Measurements from ENCODE around the gene CENPU. TPM values are rescaled to one million over a fixed set of nuclear protein-coding genes. Genes with fewer than 3 reads are reported as not detected.
"Not testable (repeated sequence)": the region's sequence is repeated elsewhere in the genome, so short reads cannot be mapped to it uniquely, and the experiment has no call there.

CENPU gene
- polyA plus RNA-seq, 4 donors: 1.6 to 17.2 (median 6.9) TPM

DNA sequence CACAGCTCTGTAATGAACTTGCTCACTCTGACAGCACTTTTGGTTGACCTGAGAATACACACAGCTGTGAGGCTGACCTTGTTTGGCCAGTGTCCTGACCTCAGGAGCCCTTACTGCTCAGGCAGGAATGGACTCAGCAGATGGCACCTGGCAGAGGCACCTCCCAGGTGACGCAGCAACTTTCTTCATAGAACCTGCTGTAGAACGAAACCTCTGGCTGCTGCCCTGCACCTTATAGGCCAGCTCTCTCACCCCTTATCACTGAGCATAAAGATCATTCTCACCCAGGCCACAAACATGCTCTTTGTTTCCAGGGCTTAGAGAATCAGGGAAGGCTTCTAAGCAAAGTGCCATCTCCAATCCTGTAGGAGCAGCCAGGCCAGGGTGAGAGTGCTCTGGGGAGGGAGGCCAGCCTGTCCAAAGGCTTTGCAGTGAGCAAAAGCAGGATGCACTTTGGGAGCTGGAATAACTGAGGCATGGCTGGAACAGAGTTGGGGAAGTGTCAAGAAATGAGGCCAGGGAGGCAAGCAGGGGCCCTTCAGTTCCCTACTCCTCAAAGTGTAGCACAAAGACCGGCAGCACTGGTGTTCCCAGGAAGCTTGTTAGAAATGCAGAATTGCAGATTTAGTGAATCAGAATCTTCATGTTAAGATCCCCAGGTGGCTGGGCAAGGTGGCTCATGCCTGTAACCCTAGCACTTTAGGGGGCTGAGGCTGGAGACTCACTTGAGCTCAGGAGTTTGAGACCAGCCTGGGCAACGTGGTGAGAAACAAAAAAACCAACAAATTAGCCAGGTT, 13.3 kb upstream of the CENPU start:
- Histone ChIP-seq H3K36me3 (ENCODE audit: control insufficient read depth in 3 of 3, insufficient read depth in 2 of 3, low read depth in 1 of 3, low read length in 3 of 3) (no peaks in the 10 kb centered on the region), H3K4me3 (ENCODE audit: low read depth in 1 of 3, low read length in 3 of 3) (no peak overlapping the region), H3K4me1 (ENCODE audit: control insufficient read depth in 3 of 3, insufficient read depth in 2 of 3, low read depth in 1 of 3, low read length in 2 of 3) (peaks cover 0 to 10% (median 0%) of the 10 kb centered on the region in 3 donors), H3K27me3 (ENCODE audit: control insufficient read depth in 3 of 3, insufficient read depth in 3 of 3, low read length in 3 of 3) (no peaks in the 10 kb centered on the region), H3K9me3 (ENCODE audit: control insufficient read depth in 2 of 2, insufficient read depth in 1 of 2, low read depth in 1 of 2, low read length in 1 of 2) (peaks cover 0 to 3% of the 10 kb centered on the region in 2 donors), H3K27ac (ENCODE audit: low read depth in 1 of 3, low read length in 2 of 3) (peak overlapping the region in 2 of 3 donors; percentile 36 to 62)
- DNase-seq (peak; percentile 71 to 89), FAIRE-seq (no peak)
- WGBS, 3 donors: 33 to 70% (median 47%) methylated on average over 4 of the region's 4 CpGs

DNA sequence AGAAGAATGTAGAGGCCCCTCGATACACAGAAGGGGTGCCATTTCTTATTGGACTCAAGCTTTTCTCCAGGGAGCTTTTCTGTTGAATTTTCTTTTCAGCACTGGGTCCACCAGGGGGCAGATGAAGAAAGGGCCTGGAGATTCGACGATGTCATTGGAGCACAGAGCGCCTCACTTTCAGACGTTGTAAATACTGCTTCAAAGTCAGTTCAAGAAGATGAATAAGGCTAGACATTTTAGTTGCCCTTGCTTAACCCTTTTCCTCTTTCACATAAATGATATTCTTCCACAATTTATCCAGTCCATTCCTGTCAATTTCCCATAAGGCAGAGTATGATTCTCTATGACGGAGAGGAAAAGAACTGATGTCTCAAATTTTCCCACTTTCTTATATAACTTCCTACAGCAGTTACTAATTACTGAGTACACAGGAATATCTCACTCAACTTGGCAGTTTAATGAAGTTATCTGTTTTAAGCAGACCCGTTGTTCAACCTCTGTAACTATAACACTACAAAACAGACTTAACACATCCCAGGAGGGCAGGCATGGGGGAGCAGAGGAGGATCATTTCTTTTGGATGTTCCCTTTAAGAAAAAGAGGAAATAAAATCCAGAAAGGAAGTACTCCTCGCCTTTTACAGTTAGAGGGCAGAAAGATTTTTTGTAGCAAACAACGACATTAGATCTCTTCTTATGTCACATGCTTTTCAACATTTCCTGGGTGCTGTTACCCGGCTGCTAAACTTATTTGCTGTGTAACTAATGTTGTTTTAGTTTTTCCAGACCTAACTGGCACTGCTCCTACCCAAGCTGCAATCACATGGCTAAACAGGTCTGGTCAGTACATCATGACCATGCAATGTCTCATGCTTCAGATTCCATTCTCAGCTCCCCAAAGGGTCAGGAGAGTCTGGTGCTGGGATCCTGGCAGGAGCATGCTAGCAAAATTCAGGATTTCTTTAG, 12.2 kb upstream of the CENPU start:
- no peaks in the 10 kb centered on the region for H3K27me3 ChIP-seq (ENCODE audit: control insufficient read depth in 3 of 3, insufficient read depth in 3 of 3, low read length in 3 of 3)
- H3K36me3 ChIP-seq (ENCODE audit: control insufficient read depth in 3 of 3, insufficient read depth in 2 of 3, low read depth in 1 of 3, low read length in 3 of 3): no peaks in the 10 kb centered on the region
- peaks cover 0 to 6% of the 10 kb centered on the region in 2 donors for H3K9me3 ChIP-seq (ENCODE audit: control insufficient read depth in 2 of 2, insufficient read depth in 1 of 2, low read depth in 1 of 2, low read length in 1 of 2)
- WGBS, 3 donors: 9 to 16% (median 12%) methylated on average over 10 of the region's 10 CpGs
- FAIRE-seq: no peak
- peak overlapping the region in 1 of 3 donors; percentile 3 for H3K27ac ChIP-seq (ENCODE audit: low read depth in 1 of 3, low read length in 2 of 3)
- no peak overlapping the region for H3K4me3 ChIP-seq (ENCODE audit: low read depth in 1 of 3, low read length in 3 of 3)
- H3K4me1 ChIP-seq (ENCODE audit: control insufficient read depth in 3 of 3, insufficient read depth in 2 of 3, low read depth in 1 of 3, low read length in 2 of 3): peaks cover 0 to 10% (median 0%) of the 10 kb centered on the region in 3 donors
- peak; percentile 77 to 81 for DNase-seq

DNA sequence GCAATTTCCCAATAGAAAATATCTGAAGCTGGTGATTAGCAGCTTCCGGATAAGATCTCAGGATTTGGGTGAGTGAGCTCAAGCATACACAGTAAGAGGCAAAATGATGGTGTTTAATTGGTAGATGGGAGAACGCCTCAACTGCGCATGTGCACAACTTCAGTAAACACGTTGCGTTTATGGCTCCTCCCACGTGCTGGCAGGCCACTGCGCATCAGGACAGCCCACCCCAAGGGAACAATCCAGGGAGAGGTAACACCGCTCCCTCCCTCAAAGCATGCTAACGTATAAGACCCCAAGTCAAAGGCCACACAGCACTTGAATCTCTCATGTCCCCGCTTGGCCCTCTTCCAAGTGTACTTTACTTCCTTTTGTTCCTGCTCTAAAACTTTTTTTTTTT, 10.3 kb upstream of the CENPU start:
- FAIRE-seq (no peak), DNase-seq (no peak)
- no peak overlapping the region for H3K4me3 ChIP-seq (ENCODE audit: low read depth in 1 of 3, low read length in 3 of 3)
- 91 to 97% (median 92%) methylated on average over 10 of the region's 10 CpGs for WGBS, 3 donors
- peaks cover 0 to 11% of the 10 kb centered on the region in 2 donors for H3K9me3 ChIP-seq (ENCODE audit: control insufficient read depth in 2 of 2, insufficient read depth in 1 of 2, low read depth in 1 of 2, low read length in 1 of 2)
- H3K4me1 ChIP-seq (ENCODE audit: control insufficient read depth in 3 of 3, insufficient read depth in 2 of 3, low read depth in 1 of 3, low read length in 2 of 3): peaks cover 0 to 10% (median 0%) of the 10 kb centered on the region in 3 donors
- H3K27ac ChIP-seq (ENCODE audit: low read depth in 1 of 3, low read length in 2 of 3): no peak overlapping the region
- no peaks in the 10 kb centered on the region for H3K27me3 ChIP-seq (ENCODE audit: control insufficient read depth in 3 of 3, insufficient read depth in 3 of 3, low read length in 3 of 3)
- no peaks in the 10 kb centered on the region for H3K36me3 ChIP-seq (ENCODE audit: control insufficient read depth in 3 of 3, insufficient read depth in 2 of 3, low read depth in 1 of 3, low read length in 3 of 3)

DNA sequence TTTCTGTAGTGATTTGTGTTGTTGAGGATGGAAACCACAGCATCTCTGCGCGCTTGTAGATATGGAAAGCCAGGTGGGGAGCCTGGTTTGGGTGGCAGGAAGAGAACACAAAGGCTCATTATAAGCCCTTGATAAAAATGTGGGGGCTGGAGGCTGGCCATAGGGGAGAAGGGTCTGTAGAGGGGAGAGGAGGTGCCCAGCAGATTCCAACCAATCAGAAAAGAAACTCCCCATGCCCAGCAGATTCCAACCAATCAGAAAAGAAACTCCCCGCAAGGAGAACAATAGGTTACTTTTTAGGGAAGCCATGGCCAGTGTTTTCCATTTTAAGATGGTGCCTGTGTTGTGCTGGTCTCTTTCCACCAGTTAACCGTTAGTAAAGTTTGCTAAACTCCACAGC, 9.8 kb upstream of the CENPU start:
- WGBS, 3 donors: 93 to 95% (median 93%) methylated on average over 4 of the region's 4 CpGs
- no peaks in the 10 kb centered on the region for H3K36me3 ChIP-seq (ENCODE audit: control insufficient read depth in 3 of 3, insufficient read depth in 2 of 3, low read depth in 1 of 3, low read length in 3 of 3)
- H3K4me3 ChIP-seq (ENCODE audit: low read depth in 1 of 3, low read length in 3 of 3): no peak overlapping the region
- peaks cover 0 to 10% (median 0%) of the 10 kb centered on the region in 3 donors for H3K4me1 ChIP-seq (ENCODE audit: control insufficient read depth in 3 of 3, insufficient read depth in 2 of 3, low read depth in 1 of 3, low read length in 2 of 3)
- no peak overlapping the region for H3K27ac ChIP-seq (ENCODE audit: low read depth in 1 of 3, low read length in 2 of 3)
- FAIRE-seq (no peak), DNase-seq (no peak)
- H3K27me3 ChIP-seq (ENCODE audit: control insufficient read depth in 3 of 3, insufficient read depth in 3 of 3, low read length in 3 of 3): no peaks in the 10 kb centered on the region
- peaks cover 0 to 11% of the 10 kb centered on the region in 2 donors for H3K9me3 ChIP-seq (ENCODE audit: control insufficient read depth in 2 of 2, insufficient read depth in 1 of 2, low read depth in 1 of 2, low read length in 1 of 2)

DNA sequence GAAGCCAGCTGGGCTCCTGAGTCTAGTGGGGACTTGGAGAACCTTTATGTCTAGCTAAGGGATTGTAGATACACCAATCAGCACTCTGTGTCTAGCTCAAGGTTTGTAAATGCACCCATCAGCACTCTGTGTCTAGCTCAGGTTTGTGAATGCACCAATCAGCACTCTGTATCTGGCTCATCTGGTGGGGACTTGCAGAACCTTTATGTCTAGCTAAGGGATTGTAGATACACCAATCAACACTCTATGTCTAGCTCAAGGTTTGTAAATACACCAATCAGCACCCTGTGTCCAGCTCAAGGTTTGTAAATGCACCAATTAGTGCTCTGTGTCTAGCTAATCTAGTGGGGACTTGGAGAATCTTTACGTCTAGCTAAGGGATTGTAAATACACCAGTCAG, 7.8 kb upstream of the CENPU start:
- H3K27me3 ChIP-seq (ENCODE audit: control insufficient read depth in 3 of 3, insufficient read depth in 3 of 3, low read length in 3 of 3); H3K27ac ChIP-seq (ENCODE audit: low read depth in 1 of 3, low read length in 2 of 3); DNase-seq; FAIRE-seq; H3K4me1 ChIP-seq (ENCODE audit: control insufficient read depth in 3 of 3, insufficient read depth in 2 of 3, low read depth in 1 of 3, low read length in 2 of 3); H3K36me3 ChIP-seq (ENCODE audit: control insufficient read depth in 3 of 3, insufficient read depth in 2 of 3, low read depth in 1 of 3, low read length in 3 of 3); H3K4me3 ChIP-seq (ENCODE audit: low read depth in 1 of 3, low read length in 3 of 3): not testable (repeated sequence)
- H3K9me3 ChIP-seq (ENCODE audit: control insufficient read depth in 2 of 2, insufficient read depth in 1 of 2, low read depth in 1 of 2, low read length in 1 of 2): peaks cover 0 to 11% of the 10 kb centered on the region in 2 donors
- 80 to 93% (median 82%) methylated on average over 1 of the region's 1 CpG for WGBS, 3 donors

DNA sequence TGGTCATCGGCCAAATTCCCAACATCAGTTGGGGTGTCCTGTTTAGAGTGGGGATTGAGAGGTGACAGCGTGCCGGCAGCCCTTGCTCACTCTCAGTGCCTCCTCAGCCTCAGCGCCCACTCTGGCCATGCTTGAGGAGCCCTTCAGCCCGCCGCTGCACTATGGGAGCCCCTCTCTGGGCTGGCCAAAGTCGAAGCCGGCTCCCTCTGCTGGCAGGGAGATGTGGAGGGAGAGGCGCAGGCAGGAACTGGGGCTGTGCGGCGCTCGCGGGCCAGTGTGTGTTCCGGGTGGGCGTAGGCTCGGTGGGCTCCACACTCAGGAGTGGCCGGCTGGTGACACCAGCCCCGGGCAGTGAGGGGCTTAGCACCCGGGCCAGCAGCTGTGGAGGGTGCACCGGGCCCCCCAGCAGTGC, 7.1 kb upstream of the CENPU start:
- H3K36me3 ChIP-seq (ENCODE audit: control insufficient read depth in 3 of 3, insufficient read depth in 2 of 3, low read depth in 1 of 3, low read length in 3 of 3): no peaks in the 10 kb centered on the region
- no peak overlapping the region for H3K27ac ChIP-seq (ENCODE audit: low read depth in 1 of 3, low read length in 2 of 3)
- FAIRE-seq (no peak), DNase-seq (no peak)
- no peaks in the 10 kb centered on the region for H3K27me3 ChIP-seq (ENCODE audit: control insufficient read depth in 3 of 3, insufficient read depth in 3 of 3, low read length in 3 of 3)
- peaks cover 0 to 11% of the 10 kb centered on the region in 2 donors for H3K9me3 ChIP-seq (ENCODE audit: control insufficient read depth in 2 of 2, insufficient read depth in 1 of 2, low read depth in 1 of 2, low read length in 1 of 2)
- WGBS, 3 donors: 94 to 98% (median 96%) methylated on average over 18 to 20 of the region's 20 CpGs
- H3K4me1 ChIP-seq (ENCODE audit: control insufficient read depth in 3 of 3, insufficient read depth in 2 of 3, low read depth in 1 of 3, low read length in 2 of 3): no peaks in the 10 kb centered on the region
- no peak overlapping the region for H3K4me3 ChIP-seq (ENCODE audit: low read depth in 1 of 3, low read length in 3 of 3)

DNA sequence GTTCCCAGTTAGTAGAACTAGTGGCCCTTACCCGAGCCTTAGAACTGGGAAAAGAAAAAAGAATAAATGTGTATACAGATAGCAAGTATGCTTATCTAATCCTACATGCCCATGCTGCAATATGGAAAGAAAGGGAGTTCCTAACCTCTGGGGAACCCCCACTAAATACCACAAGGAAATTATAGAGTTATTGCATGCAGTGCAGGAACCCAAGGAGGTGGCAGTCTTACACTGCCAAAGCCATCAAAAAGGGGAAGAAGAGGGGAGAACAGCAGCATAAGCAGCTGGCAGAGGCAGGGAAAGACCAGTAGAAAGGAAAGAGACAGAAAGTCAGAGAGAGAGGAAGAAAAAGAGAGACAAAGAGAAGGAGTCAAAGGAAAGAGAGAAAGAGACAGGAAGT, 5.7 kb upstream of the CENPU start:
- H3K4me1 ChIP-seq (ENCODE audit: control insufficient read depth in 3 of 3, insufficient read depth in 2 of 3, low read depth in 1 of 3, low read length in 2 of 3); H3K4me3 ChIP-seq (ENCODE audit: low read depth in 1 of 3, low read length in 3 of 3); H3K27me3 ChIP-seq (ENCODE audit: control insufficient read depth in 3 of 3, insufficient read depth in 3 of 3, low read length in 3 of 3); DNase-seq; FAIRE-seq; H3K27ac ChIP-seq (ENCODE audit: low read depth in 1 of 3, low read length in 2 of 3); H3K36me3 ChIP-seq (ENCODE audit: control insufficient read depth in 3 of 3, insufficient read depth in 2 of 3, low read depth in 1 of 3, low read length in 3 of 3): not testable (repeated sequence)
- 58 to 65% (median 60%) methylated on average over 1 of the region's 1 CpG for WGBS, 3 donors
- H3K9me3 ChIP-seq (ENCODE audit: control insufficient read depth in 2 of 2, insufficient read depth in 1 of 2, low read depth in 1 of 2, low read length in 1 of 2): peaks cover 0 to 11% of the 10 kb centered on the region in 2 donors

DNA sequence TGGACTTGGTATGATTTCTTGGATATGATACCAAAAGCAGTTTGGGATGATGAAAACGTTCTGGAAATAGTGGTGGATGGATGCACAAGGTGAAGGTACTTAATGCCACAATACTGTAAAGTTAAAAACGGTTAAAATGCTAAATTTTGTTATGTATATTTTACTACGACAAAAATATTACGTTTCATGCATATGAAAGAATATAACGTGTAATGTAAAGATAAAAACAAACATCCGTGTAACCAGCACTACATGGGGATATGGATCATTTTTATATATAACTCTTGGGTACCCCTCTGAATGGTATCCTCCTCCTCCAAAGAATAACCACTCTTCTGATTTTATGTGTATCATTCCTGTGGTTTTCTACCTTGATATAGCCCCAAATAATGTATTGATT, 862 bp upstream of the CENPU start:
- H3K4me3 ChIP-seq (ENCODE audit: low read depth in 1 of 3, low read length in 3 of 3): peak overlapping the region in 1 of 3 donors; percentile 41

More for the DNA sequence above, 862 bp upstream of the CENPU start:
- Histone ChIP-seq H3K27ac (ENCODE audit: low read depth in 1 of 3, low read length in 2 of 3) (peak overlapping the region in 1 of 3 donors; percentile 40), H3K4me1 (ENCODE audit: control insufficient read depth in 3 of 3, insufficient read depth in 2 of 3, low read depth in 1 of 3, low read length in 2 of 3) (peaks cover 0 to 3% (median 0%) of the 10 kb centered on the region in 3 donors), H3K36me3 (ENCODE audit: control insufficient read depth in 3 of 3, insufficient read depth in 2 of 3, low read depth in 1 of 3, low read length in 3 of 3) (peaks cover 0 to 5% (median 0%) of the 10 kb centered on the region in 3 donors), H3K27me3 (ENCODE audit: control insufficient read depth in 3 of 3, insufficient read depth in 3 of 3, low read length in 3 of 3) (no peaks in the 10 kb centered on the region), H3K9me3 (ENCODE audit: control insufficient read depth in 2 of 2, insufficient read depth in 1 of 2, low read depth in 1 of 2, low read length in 1 of 2) (no peaks in the 10 kb centered on the region)
- no peak for DNase-seq
- WGBS, 3 donors: 36 to 42% (median 38%) methylated on average over 6 of the region's 6 CpGs
- FAIRE-seq: no peak

Measured in small intestine (tissue), 7 donors.